ENCODE results near the gene SOD2.
"Not testable (repeated sequence)": the region's sequence is repeated elsewhere in the genome, so short reads cannot be mapped to it uniquely, and the experiment has no call there.

Gene SOD2

DNA sequence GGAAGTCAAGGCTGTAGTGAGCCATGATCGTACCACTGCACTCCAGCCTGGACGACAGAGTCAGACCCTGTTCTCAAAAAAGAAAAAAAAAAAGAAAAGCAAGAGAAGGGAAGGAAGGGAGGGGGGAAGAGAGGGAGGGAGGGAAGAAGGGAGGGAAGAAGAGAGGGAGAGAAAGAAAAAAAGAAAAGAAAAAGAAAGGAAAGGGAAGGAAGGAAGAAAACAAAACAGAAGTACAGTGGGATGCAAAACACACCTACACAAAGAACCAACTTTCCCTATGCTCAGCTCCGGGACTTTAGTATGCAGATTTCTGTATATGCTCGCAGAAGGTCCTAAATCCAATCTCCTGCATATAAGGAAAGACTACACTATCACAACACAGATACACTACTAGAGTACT lies 31.7 kb upstream of the SOD2 start:
- DNase-seq (ENCODE audit: low read depth): no peak
- TF ChIP-seq, protein P1, sequence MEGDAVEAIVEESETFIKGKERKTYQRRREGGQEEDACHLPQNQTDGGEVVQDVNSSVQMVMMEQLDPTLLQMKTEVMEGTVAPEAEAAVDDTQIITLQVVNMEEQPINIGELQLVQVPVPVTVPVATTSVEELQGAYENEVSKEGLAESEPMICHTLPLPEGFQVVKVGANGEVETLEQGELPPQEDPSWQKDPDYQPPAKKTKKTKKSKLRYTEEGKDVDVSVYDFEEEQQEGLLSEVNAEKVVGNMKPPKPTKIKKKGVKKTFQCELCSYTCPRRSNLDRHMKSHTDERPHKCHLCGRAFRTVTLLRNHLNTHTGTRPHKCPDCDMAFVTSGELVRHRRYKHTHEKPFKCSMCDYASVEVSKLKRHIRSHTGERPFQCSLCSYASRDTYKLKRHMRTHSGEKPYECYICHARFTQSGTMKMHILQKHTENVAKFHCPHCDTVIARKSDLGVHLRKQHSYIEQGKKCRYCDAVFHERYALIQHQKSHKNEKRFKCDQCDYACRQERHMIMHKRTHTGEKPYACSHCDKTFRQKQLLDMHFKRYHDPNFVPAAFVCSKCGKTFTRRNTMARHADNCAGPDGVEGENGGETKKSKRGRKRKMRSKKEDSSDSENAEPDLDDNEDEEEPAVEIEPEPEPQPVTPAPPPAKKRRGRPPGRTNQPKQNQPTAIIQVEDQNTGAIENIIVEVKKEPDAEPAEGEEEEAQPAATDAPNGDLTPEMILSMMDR (IDR thresholded peaks at IDR 0.05; ENCODE audit: control insufficient read depth, insufficient read depth, low read depth, low read length, missing control alignments): no peak
- H3K4me3 ChIP-seq (ENCODE audit: control insufficient read depth, low read depth, low read length): no peak overlapping the region

DNA sequence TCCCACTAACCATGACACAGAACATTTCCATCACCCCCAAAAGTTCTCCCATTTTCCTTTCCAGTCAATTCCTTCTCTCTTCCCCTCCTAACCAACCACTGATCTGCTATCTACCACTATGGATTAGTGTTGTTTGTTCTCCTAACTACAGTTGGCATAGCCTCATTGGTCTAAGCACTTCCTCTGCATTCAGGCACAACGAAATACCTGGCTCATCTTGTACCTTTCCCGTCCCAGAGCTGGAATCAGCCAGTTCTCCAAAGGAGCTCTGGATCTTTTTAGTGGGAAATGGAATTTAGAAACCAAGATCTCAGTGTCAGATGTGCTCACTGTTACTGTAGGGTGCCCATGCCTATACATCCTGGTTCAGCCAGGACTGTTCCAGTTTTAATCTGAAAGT lies 30.2 kb upstream of the SOD2 start:
- TF ChIP-seq, protein P1 (IDR thresholded peaks at IDR 0.05; ENCODE audit: control insufficient read depth, insufficient read depth, low read depth, low read length, missing control alignments): no peak
- H3K4me3 ChIP-seq (ENCODE audit: control insufficient read depth, low read depth, low read length): no peak overlapping the region
- no peak for DNase-seq (ENCODE audit: low read depth)

DNA sequence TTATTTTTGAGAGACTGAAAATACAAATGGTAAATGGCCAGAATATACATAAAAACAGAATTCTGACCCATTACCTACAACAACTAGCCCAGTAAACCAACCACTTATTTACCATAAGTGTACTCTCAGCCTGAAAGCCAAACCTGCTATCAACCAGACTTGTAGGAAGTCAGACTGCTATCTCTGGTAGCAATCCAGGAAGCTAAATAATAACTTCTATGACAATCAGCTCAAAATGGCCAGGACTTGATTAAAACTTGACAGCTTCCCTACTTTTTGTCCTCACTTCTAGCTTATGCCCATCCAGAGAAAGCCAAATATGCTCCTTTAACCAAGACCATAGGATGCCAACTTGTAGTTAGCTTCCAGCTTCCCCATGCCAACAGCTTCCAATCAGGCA lies 29.6 kb upstream of the SOD2 start:
- TF ChIP-seq, protein P1 (IDR thresholded peaks at IDR 0.05; ENCODE audit: control insufficient read depth, insufficient read depth, low read depth, low read length, missing control alignments): no peak
- no peak for DNase-seq (ENCODE audit: low read depth)
- H3K4me3 ChIP-seq (ENCODE audit: control insufficient read depth, low read depth, low read length): no peak overlapping the region

DNA sequence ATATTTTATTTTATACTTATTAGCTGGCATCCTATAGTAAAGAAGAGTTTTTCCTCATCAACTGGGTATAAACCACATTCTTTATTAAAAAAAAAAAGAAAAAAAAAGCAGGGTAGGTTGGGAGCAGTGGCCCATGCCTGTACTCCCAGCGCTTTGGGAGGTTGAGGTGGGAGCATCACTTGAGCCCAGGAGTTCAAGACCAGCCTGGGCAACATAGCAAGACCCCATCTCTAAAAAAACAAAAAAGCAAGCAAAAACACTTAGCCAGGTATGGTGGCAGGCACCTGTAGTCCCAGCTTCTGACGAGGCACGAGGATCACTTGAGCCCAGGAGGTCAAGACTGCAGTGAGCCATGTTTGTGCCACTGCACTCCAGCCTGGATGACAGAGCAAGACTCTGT lies 28.9 kb upstream of the SOD2 start:
- DNase-seq (ENCODE audit: low read depth); H3K4me3 ChIP-seq (ENCODE audit: control insufficient read depth, low read depth, low read length): not testable (repeated sequence)

DNA sequence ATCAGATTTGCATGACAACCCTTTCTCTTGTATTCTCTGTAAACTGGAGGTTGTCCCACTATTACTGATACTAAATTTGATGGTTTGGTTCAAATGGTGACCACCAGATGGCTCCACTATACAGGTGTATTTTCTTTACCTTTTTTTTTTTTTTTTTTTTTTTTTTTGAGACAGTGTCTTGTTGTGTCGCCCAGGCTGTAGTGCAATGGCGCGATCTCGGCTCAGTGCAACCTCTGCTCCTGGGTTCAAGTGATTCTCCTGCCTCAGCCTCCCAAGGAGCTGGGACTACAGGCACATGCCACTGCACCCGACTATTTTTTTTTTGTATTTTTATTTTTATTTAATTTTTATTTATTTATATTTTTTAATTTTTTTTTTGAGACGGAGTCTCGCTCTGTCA lies 27.7 kb upstream of the SOD2 start:
- no peak overlapping the region for H3K4me3 ChIP-seq (ENCODE audit: control insufficient read depth, low read depth, low read length)
- TF ChIP-seq, protein P1 (IDR thresholded peaks at IDR 0.05; ENCODE audit: control insufficient read depth, insufficient read depth, low read depth, low read length, missing control alignments): peak; percentile 29
- no peak for DNase-seq (ENCODE audit: low read depth)

DNA sequence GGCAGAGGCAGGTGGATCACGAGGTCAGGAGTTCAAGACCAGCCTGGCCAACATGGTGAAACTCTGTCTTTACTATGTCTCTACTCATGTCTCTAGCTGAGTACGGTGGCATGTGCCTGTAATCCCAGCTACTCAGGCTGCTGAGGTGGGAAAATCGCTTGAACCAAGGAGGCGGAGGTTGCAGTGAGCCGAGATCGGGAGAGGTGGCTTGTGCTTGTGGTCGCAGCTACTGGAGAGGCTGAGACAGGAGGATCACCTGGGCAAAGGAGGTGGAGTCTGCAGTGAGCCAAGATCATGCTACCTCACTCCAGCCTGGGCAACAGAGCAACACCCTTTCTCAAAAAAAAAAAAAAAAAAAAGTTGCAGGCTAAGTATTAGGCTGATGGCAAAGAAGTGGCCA lies 26.2 kb upstream of the SOD2 start:
- TF ChIP-seq, protein P1 (IDR thresholded peaks at IDR 0.05; ENCODE audit: control insufficient read depth, insufficient read depth, low read depth, low read length, missing control alignments): no peak
- no peak overlapping the region for H3K4me3 ChIP-seq (ENCODE audit: control insufficient read depth, low read depth, low read length)
- DNase-seq (ENCODE audit: low read depth): no peak

DNA sequence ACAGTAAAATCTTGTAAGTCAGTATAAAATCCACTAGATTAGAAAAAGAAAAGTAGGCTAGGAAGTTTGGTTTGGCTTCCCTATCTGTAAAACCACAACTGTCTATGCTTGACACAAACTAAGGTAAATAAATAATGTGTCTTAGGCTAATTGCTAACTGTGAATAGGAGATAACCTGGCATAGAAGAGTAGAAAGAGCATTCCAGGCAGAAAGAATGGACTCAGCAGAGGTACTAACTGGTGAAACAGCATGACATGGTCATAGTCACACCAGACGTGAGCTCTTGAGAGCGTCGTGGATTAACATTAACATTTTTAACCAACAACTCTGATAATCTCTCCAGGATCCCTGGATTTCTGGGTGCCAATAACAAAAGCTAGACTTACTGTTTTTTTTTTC lies 25.6 kb upstream of the SOD2 start:
- TF ChIP-seq, protein P1 (IDR thresholded peaks at IDR 0.05; ENCODE audit: control insufficient read depth, insufficient read depth, low read depth, low read length, missing control alignments): no peak
- no peak overlapping the region for H3K4me3 ChIP-seq (ENCODE audit: control insufficient read depth, low read depth, low read length)
- no peak for DNase-seq (ENCODE audit: low read depth)

All from AG09309 (cell line).